Measurements from ENCODE around the gene MAPKBP1.

MAPKBP1 gene

GRCh38 chr15:41801850-41802455 lies 27.7 kb downstream of the MAPKBP1 start:
- no peak for TF ChIP-seq CTCF (IDR thresholded peaks at IDR 0.05; ENCODE audit: low read depth, low read length)
- H3K4me3 ChIP-seq (ENCODE audit: low read depth, low read length), result no peak overlapping the region

GRCh38 chr15:41804361-41804760 lies 30.1 kb downstream of the MAPKBP1 start:
- TF ChIP-seq CTCF (IDR thresholded peaks at IDR 0.05; ENCODE audit: low read depth, low read length), result no peak

GRCh38 chr15:41804916-41805666 lies 30.8 kb downstream of the MAPKBP1 start:
- H3K4me3 ChIP-seq (ENCODE audit: low read depth, low read length), result no peak overlapping the region
- no peak for TF ChIP-seq CTCF (IDR thresholded peaks at IDR 0.05; ENCODE audit: low read depth, low read length)

More at GRCh38 chr15:41804361-41804760, 30.1 kb downstream of the MAPKBP1 start:
- no peak overlapping the region for H3K4me3 ChIP-seq (ENCODE audit: low read depth, low read length)

GRCh38 chr15:41805711-41806110 lies 31.4 kb downstream of the MAPKBP1 start:
- TF ChIP-seq CTCF (IDR thresholded peaks at IDR 0.05; ENCODE audit: low read depth, low read length), result no peak

GRCh38 chr15:41806291-41807181 lies 32.3 kb downstream of the MAPKBP1 start:
- TF ChIP-seq CTCF (IDR thresholded peaks at IDR 0.05; ENCODE audit: low read depth, low read length), result no peak
- H3K4me3 ChIP-seq (ENCODE audit: low read depth, low read length), result no peak overlapping the region

More at GRCh38 chr15:41805711-41806110, 31.4 kb downstream of the MAPKBP1 start:
- no peak overlapping the region for H3K4me3 ChIP-seq (ENCODE audit: low read depth, low read length)

GRCh38 chr15:41809121-41809520 lies 34.8 kb downstream of the MAPKBP1 start:
- TF ChIP-seq CTCF (IDR thresholded peaks at IDR 0.05; ENCODE audit: low read depth, low read length), result no peak
- no peak overlapping the region for H3K4me3 ChIP-seq (ENCODE audit: low read depth, low read length)
